Measurements from ENCODE around the gene SH3RF1. TPM values are rescaled to one million over a fixed set of nuclear protein-coding genes. Genes with fewer than 3 reads are reported as not detected.

Gene SH3RF1
- total RNA-seq, 1 experiment from 2014 or later, result 16.6 TPM

DNA sequence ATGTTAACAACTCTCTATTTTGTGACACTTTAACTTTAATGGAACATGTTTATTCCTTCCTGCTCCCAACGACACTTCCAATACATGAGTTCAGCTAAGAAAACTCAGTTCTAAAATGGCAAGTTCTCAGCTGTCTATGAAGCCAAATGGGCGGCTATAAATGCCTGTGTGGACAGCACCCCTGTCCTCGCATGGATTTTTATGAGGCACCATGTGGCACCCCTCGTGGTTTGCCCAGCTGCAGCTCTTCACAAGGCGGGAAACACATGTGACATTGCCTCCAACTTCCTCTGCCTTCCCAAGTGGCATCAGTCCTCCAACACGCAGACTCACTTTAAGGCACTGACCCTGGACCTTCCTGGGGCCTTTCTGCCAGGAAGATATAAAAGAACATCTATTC, 48.0 kb downstream of the SH3RF1 start:
- ATAC-seq, result no peak
- Mint-ChIP-seq H3K27ac (no peak overlapping the region), H3K4me1 (no peaks in the 10 kb centered on the region), H3K9me3 (no peaks in the 10 kb centered on the region), H3K36me3 (no peaks in the 10 kb centered on the region), H3K27me3 (ENCODE audit: low read depth) (no peaks in the 10 kb centered on the region), H3K4me3 (no peak overlapping the region)
- TF ChIP-seq ZNF671 (CRISPR knock-in tag; IDR thresholded peaks at IDR 0.05) (no peak), E2F5 (CRISPR knock-in tag; IDR thresholded peaks at IDR 0.05) (no peak), ZNF263 (CRISPR knock-in tag; IDR thresholded peaks at IDR 0.05; ENCODE audit: low read depth) (no peak), HMGA2 (CRISPR knock-in tag; IDR thresholded peaks at IDR 0.05) (no peak), PREB (CRISPR knock-in tag; IDR thresholded peaks at IDR 0.05; ENCODE audit: borderline replicate concordance) (no peak)
- TF ChIP-seq, protein P1, sequence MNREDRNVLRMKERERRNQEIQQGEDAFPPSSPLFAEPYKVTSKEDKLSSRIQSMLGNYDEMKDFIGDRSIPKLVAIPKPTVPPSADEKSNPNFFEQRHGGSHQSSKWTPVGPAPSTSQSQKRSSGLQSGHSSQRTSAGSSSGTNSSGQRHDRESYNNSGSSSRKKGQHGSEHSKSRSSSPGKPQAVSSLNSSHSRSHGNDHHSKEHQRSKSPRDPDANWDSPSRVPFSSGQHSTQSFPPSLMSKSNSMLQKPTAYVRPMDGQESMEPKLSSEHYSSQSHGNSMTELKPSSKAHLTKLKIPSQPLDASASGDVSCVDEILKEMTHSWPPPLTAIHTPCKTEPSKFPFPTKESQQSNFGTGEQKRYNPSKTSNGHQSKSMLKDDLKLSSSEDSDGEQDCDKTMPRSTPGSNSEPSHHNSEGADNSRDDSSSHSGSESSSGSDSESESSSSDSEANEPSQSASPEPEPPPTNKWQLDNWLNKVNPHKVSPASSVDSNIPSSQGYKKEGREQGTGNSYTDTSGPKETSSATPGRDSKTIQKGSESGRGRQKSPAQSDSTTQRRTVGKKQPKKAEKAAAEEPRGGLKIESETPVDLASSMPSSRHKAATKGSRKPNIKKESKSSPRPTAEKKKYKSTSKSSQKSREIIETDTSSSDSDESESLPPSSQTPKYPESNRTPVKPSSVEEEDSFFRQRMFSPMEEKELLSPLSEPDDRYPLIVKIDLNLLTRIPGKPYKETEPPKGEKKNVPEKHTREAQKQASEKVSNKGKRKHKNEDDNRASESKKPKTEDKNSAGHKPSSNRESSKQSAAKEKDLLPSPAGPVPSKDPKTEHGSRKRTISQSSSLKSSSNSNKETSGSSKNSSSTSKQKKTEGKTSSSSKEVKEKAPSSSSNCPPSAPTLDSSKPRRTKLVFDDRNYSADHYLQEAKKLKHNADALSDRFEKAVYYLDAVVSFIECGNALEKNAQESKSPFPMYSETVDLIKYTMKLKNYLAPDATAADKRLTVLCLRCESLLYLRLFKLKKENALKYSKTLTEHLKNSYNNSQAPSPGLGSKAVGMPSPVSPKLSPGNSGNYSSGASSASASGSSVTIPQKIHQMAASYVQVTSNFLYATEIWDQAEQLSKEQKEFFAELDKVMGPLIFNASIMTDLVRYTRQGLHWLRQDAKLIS (CRISPR knock-in tag; IDR thresholded peaks at IDR 0.05; ENCODE audit: borderline replicate concordance), result no peak
- TF ChIP-seq, protein P2, sequence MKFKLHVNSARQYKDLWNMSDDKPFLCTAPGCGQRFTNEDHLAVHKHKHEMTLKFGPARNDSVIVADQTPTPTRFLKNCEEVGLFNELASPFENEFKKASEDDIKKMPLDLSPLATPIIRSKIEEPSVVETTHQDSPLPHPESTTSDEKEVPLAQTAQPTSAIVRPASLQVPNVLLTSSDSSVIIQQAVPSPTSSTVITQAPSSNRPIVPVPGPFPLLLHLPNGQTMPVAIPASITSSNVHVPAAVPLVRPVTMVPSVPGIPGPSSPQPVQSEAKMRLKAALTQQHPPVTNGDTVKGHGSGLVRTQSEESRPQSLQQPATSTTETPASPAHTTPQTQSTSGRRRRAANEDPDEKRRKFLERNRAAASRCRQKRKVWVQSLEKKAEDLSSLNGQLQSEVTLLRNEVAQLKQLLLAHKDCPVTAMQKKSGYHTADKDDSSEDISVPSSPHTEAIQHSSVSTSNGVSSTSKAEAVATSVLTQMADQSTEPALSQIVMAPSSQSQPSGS (CRISPR knock-in tag; IDR thresholded peaks at IDR 0.05; ENCODE audit: borderline replicate concordance, low read depth), result no peak
- DNase-seq (ENCODE audit: low spot score), result no peak
- ChIA-PET CTCF (no interaction called here), POLR2A (no interaction called here)

DNA sequence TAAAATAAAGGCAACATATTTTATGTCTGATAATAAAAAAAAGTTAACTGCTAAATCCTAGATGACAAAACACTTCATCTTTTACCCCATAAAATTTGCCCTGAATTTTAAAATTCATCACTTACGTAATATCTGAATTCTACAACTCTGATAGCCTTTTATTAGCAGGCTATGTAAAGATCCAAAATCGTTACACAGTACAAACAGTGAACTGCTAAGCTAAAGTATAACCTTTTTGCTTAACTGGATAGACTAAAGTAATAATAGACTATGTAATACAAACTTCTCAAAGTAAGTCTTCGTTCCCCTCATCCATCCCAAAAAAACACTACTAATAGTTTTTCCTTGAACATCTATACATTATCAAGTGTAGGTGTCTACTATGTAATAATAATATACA, 49.1 kb downstream of the SH3RF1 start:
- no peaks in the 10 kb centered on the region for H3K36me3 Mint-ChIP-seq
- no peak for ATAC-seq
- CTCF ChIA-PET, result no interaction called here
- TF ChIP-seq ATF6 (CRISPR knock-in tag; IDR thresholded peaks at IDR 0.05) (no peak), USF2 (CRISPR knock-in tag; IDR thresholded peaks at IDR 0.05) (no peak), PRRX2 (CRISPR knock-in tag; IDR thresholded peaks at IDR 0.05) (no peak), RELA (CRISPR knock-in tag; IDR thresholded peaks at IDR 0.05; ENCODE audit: borderline replicate concordance) (no peak), NR1H2 (CRISPR knock-in tag; IDR thresholded peaks at IDR 0.05) (no peak), JUN (CRISPR knock-in tag; IDR thresholded peaks at IDR 0.05) (no peak), JAZF1 (CRISPR knock-in tag; IDR thresholded peaks at IDR 0.05) (no peak), TEAD4 (CRISPR knock-in tag; IDR thresholded peaks at IDR 0.05) (no peak), NFYB (CRISPR knock-in tag; conservative IDR thresholded peaks at IDR 0.05; ENCODE audit: low read depth) (no peak), TEAD1 (CRISPR knock-in tag; IDR thresholded peaks at IDR 0.05) (no peak), GABPB1 (CRISPR knock-in tag; IDR thresholded peaks at IDR 0.05) (no peak), USF1 (CRISPR knock-in tag; IDR thresholded peaks at IDR 0.05) (no peak), CTCF (IDR thresholded peaks at IDR 0.05) (no peak)

More for the DNA sequence above, 49.1 kb downstream of the SH3RF1 start:
- POLR2A ChIA-PET, result no interaction called here
- Mint-ChIP-seq H3K9me3 (no peaks in the 10 kb centered on the region), H3K27me3 (ENCODE audit: low read depth) (no peaks in the 10 kb centered on the region), H3K27ac (no peak overlapping the region), H3K4me1 (no peaks in the 10 kb centered on the region), H3K4me3 (no peak overlapping the region)
- DNase-seq (ENCODE audit: low spot score), result no peak
